Fibroblast of the aortic adventitia (primary cell): ENCODE results near the gene FAM171A1. TPM values are rescaled to one million over a fixed set of nuclear protein-coding genes. Genes with fewer than 3 reads are reported as not detected.

ENCODE experiments used
- DNase-seq: peaks from one replicate; pipeline ENCODE4 v3.0.0-alpha.2; 2010; ENCODE audit warnings: low read depth
- H3K4me3 ChIP-seq: 2 replicates; pipeline ENCODE4 v1.5.1; 2011; ENCODE audit warnings: low read depth, mild to moderate bottlenecking, control low read depth, low read length, moderate library complexity
- total RNA-seq: library from RNA; depleted of rRNA; stranded (reverse); fragments of >200 nt; gene quantifications from 2 replicates; pipeline ENCODE4 v1.2.3, GENCODE V29; 2012; ENCODE audit warnings: low replicate concordance
- TF ChIP-seq, protein P1 (sequence below): IDR thresholded peaks from 2 replicates; pipeline ENCODE4 v1.5.1; 2011; ENCODE audit warnings: mild to moderate bottlenecking, low read length, control low read depth, inconsistent platforms; ENCODE audit not compliant: insufficient read depth

FAM171A1 gene
- total RNA-seq, 1 donor, result 43.6 TPM

DNA sequence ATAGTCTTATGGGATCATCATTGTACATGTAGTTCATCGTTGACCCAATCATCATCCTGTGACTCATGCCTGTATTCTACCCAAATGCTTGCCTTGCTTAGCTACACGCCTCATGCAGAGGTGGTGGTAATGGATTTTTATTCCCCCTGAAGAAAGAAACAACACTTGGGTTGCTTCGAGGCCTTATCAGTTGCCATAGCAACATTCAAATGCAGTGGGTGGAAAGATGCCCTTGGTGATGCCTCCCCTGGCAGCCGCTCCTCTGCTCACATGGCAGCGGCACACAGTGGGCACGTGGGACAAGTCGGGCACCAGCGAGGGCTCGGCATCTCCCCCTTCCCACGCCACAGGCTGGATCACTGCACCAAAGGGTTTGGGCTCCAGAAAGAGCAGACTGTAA lies 148.6 kb downstream of the FAM171A1 start:
- no peak overlapping the region for H3K4me3 ChIP-seq
- peak; percentile 13 for DNase-seq
- TF ChIP-seq, protein P1, sequence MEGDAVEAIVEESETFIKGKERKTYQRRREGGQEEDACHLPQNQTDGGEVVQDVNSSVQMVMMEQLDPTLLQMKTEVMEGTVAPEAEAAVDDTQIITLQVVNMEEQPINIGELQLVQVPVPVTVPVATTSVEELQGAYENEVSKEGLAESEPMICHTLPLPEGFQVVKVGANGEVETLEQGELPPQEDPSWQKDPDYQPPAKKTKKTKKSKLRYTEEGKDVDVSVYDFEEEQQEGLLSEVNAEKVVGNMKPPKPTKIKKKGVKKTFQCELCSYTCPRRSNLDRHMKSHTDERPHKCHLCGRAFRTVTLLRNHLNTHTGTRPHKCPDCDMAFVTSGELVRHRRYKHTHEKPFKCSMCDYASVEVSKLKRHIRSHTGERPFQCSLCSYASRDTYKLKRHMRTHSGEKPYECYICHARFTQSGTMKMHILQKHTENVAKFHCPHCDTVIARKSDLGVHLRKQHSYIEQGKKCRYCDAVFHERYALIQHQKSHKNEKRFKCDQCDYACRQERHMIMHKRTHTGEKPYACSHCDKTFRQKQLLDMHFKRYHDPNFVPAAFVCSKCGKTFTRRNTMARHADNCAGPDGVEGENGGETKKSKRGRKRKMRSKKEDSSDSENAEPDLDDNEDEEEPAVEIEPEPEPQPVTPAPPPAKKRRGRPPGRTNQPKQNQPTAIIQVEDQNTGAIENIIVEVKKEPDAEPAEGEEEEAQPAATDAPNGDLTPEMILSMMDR, result no peak

DNA sequence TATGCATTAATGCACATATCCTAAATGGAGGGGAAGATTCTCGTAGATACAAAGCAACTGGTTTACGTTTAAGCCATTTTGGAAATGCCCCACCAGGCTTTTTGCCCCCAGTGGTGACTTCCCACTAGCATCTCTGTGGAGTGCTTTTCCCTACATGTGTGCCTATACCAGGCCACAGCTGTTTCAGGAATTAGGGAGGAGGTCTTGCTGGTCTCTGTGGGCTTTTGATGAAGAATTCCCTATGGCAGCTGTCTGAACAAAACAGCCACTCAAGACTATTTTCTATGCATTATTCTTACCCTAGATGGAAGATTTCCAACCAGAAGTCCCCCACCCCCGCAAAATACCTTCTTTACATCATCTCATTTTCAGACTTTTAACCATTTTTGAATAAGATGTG lies 150.6 kb downstream of the FAM171A1 start:
- TF ChIP-seq, protein P1, result no peak
- no peak overlapping the region for H3K4me3 ChIP-seq

DNA sequence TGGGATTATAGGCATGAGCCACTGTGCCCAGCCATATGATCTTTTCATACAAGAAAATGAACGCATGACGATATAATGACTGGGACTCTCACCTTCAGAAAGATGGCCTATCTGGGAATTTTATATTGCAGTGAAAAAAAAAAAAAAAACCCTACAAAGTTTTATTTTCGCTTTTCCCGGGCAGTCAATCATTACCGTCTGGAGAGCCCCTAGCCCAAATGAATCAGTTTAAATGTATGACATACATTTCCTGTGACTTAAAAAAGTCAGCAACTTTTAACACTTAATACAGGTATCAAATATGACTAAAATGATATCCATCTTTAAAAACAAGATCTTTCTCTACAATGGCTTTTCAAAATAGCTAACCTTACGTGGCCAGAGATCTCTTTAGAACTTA lies 154.4 kb downstream of the FAM171A1 start:
- H3K4me3 ChIP-seq, result no peak overlapping the region
- TF ChIP-seq, protein P1, result no peak
- no peak for DNase-seq

More for the DNA sequence above, 150.6 kb downstream of the FAM171A1 start:
- no peak for DNase-seq

DNA sequence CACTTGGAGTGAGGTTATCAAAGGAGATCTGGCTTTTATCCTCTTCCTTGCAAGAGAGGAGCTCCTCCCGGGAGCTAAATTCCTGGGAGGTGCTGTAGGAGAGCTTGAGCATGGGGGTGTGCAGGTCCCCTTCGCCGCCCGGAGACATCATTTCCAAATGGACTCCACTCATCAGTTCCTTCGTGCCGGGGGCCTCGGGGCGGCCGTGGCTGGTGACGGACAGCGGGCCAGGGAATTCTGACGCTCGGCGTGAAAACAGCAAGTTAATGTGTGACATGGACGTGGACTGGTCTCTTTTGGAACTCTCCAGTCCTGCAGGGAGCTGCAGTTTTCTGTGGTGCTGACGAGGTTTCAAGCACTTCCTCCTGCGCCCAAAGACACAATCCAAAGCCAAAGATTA lies 156.9 kb downstream of the FAM171A1 start:
- H3K4me3 ChIP-seq, result no peak overlapping the region
- TF ChIP-seq, protein P1, result no peak

DNA sequence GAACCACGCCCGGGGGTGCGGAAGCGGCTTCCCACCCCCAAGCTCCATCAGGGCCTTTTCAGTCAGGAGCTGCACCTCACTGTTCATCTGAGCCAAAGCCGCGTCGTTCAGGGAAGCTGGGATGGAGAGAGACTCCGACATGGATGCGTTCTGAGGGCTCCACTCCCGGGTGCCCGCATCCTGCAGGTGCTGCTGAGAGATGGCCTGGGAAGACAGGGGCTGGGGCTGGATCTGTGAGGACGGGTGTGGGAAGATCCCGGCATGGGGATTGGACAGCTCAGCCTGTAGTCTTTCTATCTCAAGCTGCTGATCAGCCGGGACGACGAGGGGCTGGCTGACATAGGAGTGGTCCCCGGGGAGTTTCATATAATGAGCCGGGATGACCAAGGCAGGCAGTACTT lies 157.6 kb downstream of the FAM171A1 start:
- DNase-seq, result no peak
- TF ChIP-seq, protein P1, result no peak
- H3K4me3 ChIP-seq, result no peak overlapping the region

More for the DNA sequence above, 156.9 kb downstream of the FAM171A1 start:
- DNase-seq, result no peak

DNA sequence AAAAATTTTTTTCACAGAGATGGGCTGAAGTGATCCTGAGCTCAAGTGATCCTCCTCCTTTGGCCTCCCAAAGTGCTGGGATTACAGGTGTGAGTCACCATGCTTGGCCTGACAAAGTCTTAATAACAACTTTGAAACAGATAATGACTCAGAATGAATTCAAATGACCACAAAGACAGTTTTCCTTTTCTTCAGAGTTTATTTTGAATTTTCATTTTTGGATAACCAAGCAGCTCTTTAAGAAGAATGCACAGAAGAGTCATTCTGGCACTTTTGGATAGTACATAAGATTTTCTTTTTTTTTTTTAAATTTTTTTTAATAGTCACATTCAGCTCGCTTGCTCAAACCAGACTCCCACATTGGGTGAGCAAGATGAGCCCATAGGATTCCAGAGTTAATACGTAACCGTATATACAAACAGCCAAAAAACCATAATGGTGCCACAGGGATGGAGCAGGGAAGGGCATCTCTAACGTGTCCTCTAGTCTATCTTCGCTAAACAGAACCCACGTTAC lies 159.6 kb downstream of the FAM171A1 start:
- DNase-seq, result peak; percentile 86
- H3K4me3 ChIP-seq, result no peak overlapping the region
- TF ChIP-seq, protein P1, result no peak

DNA sequence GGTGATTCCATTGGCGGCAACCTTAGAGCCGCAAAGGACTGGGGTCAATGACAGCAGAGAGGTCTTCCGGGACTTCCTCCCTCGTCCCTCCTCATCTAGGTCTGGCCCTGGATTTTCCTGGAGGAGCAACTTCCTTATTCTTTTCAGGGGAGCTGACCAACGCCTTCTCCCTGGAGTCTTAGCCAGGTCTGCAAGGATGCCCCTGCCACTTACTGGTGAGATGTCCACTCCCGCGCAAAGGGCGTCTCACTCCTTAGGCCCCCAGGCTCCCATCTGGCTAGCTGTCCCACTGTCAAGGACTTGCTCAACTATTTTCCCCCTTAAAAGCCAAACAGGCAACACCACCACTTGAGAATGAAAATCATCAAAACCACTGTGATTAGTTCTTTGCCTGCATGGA lies 160.6 kb downstream of the FAM171A1 start:
- no peak for DNase-seq
- TF ChIP-seq, protein P1, result no peak
- H3K4me3 ChIP-seq, result no peak overlapping the region
